Measurements from ENCODE around the gene EDARADD. TPM values are rescaled to one million over a fixed set of nuclear protein-coding genes. Genes with fewer than 3 reads are reported as not detected.
"Not testable (repeated sequence)": the region's sequence is repeated elsewhere in the genome, so short reads cannot be mapped to it uniquely, and the experiment has no call there.

Gene EDARADD
- total and polyA plus RNA-seq, 12 donors = 0.14 to 2.5 (median 0.84) TPM

DNA sequence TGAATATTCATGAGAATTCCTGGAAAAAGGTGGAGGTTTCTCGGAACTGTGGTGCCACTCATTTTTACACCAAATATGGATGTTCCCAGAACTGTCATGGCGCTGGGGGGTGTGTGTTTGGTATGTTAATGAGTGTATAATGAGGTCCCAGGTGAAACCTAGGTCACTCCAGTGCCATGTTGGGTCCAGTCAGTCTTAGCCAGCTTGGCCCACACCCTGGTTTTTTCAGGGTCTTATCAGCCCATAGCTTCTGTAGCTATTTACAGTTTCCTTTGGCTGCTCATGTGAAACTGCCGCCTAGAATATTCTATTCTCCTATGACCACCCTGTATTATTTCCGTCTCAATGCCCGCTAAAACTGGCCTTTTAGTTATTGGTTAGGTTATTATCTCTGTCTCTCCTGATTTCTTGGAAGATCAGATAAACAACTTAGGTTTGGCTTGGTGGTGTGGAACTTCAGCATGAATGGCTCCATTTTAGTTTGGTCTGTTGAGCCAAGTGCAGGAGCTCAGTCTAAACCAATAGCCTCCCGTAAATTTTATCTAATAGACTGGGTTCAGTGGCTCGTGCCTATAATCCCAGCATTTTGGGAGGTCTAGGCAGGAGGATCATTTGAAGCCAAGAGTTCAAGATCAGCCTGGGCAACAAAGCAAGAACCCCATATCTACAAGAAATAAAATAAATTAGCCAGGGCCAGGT lies 42.1 kb upstream of the EDARADD start:
- peak in 3 of 8 donors; percentile 27 to 55 (median 50) for ATAC-seq
- Histone ChIP-seq H3K27ac (no peak overlapping the region), H3K36me3 (no peaks in the 10 kb centered on the region), H3K9me3 (no peaks in the 10 kb centered on the region), H3K4me1 (peaks cover 0 to 12% (median 6%) of the 10 kb centered on the region in 9 donors), H3K4me3 (no peak overlapping the region), H3K27me3 (no peaks in the 10 kb centered on the region)
- TF ChIP-seq, protein P1, sequence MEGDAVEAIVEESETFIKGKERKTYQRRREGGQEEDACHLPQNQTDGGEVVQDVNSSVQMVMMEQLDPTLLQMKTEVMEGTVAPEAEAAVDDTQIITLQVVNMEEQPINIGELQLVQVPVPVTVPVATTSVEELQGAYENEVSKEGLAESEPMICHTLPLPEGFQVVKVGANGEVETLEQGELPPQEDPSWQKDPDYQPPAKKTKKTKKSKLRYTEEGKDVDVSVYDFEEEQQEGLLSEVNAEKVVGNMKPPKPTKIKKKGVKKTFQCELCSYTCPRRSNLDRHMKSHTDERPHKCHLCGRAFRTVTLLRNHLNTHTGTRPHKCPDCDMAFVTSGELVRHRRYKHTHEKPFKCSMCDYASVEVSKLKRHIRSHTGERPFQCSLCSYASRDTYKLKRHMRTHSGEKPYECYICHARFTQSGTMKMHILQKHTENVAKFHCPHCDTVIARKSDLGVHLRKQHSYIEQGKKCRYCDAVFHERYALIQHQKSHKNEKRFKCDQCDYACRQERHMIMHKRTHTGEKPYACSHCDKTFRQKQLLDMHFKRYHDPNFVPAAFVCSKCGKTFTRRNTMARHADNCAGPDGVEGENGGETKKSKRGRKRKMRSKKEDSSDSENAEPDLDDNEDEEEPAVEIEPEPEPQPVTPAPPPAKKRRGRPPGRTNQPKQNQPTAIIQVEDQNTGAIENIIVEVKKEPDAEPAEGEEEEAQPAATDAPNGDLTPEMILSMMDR (IDR thresholded peaks at IDR 0.05) = no peak
- 64 to 70% methylated on average over 7 of the region's 7 CpGs for WGBS, 2 donors
- intact Hi-C loops (cut with DNase I) = no loop called here
- DNase-seq = no peak

DNA sequence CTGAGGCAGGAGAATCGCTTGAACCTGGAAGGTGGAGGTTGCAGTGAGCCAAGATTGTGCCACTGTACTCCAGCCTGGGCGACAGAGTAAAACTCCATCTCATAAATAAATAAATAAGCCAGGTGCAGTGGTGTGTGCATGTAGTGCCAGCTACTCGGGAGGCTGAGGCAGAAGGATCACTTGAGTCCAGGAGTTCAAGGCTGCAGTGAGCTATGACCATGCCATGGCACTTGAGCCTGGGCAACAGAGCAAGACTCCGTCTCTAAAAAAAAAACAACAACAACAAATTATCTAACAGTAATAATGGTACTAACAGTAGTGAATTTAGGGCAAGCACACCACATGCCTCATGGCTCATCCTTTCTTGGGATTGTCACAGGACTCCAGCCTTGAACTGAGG lies 41.3 kb upstream of the EDARADD start:
- ATAC-seq; H3K4me3 ChIP-seq; DNase-seq; H3K27ac ChIP-seq; H3K36me3 ChIP-seq; H3K9me3 ChIP-seq; intact Hi-C loops (cut with DNase I); H3K27me3 ChIP-seq: not testable (repeated sequence)
- H3K4me1 ChIP-seq = peaks cover 0 to 12% (median 6%) of the 10 kb centered on the region in 9 donors
- WGBS, 2 donors = 89 to 97% methylated on average over 4 of the region's 4 CpGs

DNA sequence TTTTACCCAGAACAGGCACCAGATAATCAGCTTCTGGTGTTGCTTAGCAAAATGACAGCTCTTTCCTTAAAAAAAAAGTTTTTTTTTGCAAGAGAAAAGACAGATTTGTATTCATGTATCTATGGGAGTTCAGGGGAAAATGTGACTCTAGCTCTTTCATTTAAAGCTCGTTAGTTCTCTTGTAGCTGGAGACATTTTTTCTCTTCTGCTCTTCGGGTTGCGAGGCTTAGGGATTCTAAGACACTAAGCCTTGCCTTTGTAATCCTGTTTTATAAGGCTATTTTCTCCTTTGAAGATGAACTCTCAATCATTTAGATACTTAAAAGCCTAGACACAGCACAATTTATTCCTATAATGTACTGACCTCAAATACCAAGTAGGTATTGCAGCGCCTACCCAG lies 40.3 kb upstream of the EDARADD start:
- Histone ChIP-seq H3K27ac (peak overlapping the region in 2 of 10 donors; percentile 13 to 41), H3K9me3 (peaks cover 0 to 11% (median 3%) of the 10 kb centered on the region in 11 donors), H3K27me3 (no peaks in the 10 kb centered on the region), H3K4me3 (no peak overlapping the region), H3K36me3 (no peaks in the 10 kb centered on the region), H3K4me1 (peaks cover 0 to 12% (median 6%) of the 10 kb centered on the region in 9 donors)
- TF ChIP-seq, protein P1 (IDR thresholded peaks at IDR 0.05) = no peak
- DNase-seq = no peak
- WGBS, 2 donors = 75% methylated on average over 4 of the region's 4 CpGs
- ATAC-seq = no peak
- intact Hi-C loops (cut with DNase I) = no loop called here

DNA sequence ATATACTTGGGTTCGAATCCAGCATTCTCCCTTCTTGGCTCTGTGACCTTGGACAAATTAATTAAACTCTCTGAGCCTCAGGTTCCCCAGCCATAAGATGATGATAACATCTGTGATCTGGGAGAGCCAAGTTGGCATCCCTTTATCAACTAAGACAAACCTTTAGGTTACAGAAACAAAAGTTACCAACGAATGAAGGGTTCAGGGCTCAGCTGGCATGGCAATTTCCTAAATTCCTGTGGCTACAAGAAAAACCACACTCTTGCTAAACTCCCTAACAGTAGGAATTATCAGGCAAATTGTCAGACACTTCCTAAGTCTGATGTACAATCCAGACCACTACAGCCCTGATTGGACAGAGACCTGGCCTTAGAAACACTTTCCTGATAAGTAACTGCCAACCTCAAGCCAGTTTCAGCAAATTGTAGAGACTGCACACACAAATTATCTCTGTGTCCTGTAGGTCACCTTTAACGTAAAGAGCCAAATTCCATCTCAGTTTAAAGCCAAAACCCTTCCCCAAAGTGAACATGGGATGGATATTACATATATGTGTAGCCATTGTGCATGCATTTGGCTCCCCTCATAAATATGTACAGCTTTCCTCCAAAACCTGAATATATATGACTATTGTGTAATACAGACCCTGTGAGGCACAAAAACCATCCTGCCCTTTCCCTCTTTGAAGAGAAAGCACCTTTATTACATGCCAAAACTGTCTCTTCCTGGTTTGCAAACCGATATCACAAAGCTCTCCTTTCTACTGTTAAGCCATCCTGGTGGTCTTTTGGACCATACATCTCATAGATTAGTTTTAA lies 39.5 kb upstream of the EDARADD start:
- Histone ChIP-seq H3K4me3 (no peak overlapping the region), H3K4me1 (peaks cover 0 to 12% (median 6%) of the 10 kb centered on the region in 9 donors), H3K36me3 (no peaks in the 10 kb centered on the region), H3K27me3 (no peaks in the 10 kb centered on the region), H3K27ac (peak overlapping the region in 2 of 10 donors; percentile 13 to 41), H3K9me3 (peaks cover 0 to 17% (median 3%) of the 10 kb centered on the region in 11 donors)
- WGBS, 2 donors = 37 to 41% methylated on average over 4 of the region's 4 CpGs
- ATAC-seq (peak in 1 of 8 donors; percentile 65), DNase-seq (no peak)
- TF ChIP-seq, protein P1 (IDR thresholded peaks at IDR 0.05) = no peak
- intact Hi-C loops (cut with DNase I) = loop anchor here in 1 of 10 donors (5.0 kb wide), 1 partner anchor 247 kb away; no protein-coding TSS in a partner anchor

Data from heart right ventricle (tissue), 16 donors.